Measurements from ENCODE around the gene CANT1.
"Not testable (repeated sequence)": the region's sequence is repeated elsewhere in the genome, so short reads cannot be mapped to it uniquely, and the experiment has no call there.

CANT1 gene

DNA sequence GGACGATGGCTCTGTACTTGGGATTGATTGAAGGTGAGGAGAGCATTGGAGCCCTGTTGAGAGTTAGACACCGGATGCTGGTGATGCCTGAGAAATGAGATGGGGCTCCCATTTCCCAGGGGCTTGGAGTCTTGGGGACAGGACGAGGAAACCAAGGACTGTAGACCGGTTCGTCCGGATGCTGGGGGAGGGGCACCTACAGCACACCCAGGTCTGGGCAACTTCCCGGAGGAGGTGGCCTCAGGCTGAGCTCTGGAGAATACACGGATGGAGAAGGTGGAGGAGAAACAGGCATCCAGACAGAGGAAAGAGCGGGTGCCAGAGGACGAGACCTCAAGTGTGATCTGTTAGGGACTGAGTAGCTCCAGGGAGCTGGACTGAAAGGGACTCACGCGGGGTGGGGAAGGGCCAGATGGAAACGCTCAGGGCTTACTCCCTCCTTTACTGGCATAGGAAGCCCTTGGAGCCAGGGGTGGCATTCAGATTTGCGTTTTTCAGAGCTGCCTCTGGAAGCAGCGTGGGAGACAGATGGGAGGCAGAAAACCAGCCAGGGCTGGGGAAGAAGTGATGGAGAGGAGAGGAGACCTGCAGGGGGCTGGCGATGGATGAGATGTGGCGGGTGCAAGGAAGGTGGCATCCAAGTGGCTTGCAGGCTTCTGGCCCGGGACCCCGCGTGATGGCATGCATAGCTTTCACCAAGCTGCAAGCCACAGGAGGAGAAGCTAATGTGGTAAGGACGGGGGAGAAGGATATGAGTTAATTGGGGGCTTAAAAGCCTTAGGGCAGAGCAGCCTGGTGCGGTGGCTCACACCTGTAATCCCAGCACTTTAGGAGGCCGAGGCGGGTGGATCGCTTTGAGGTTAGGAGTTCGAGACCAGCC is 22.7 kb upstream of the CANT1 start:
- TF ChIP-seq CTCF (IDR thresholded peaks at IDR 0.05), result no peak
- TF ChIP-seq ZFX (IDR thresholded peaks at IDR 0.05; ENCODE audit: borderline replicate concordance), result no peak
- no peak overlapping the region for H3K27ac ChIP-seq

- H3K27ac ChIP-seq, result not testable (repeated sequence)
These were observed 21.1 kb upstream of the CANT1 start for GRCh38 chr17:79030636-79031035.

GRCh38 chr17:79029327-79030009 is 19.9 kb upstream of the CANT1 start:
- TF ChIP-seq CTCF (IDR thresholded peaks at IDR 0.05) (no peak), ZFX (IDR thresholded peaks at IDR 0.05; ENCODE audit: borderline replicate concordance) (no peak)
- H3K27ac ChIP-seq, result no peak overlapping the region

DNA sequence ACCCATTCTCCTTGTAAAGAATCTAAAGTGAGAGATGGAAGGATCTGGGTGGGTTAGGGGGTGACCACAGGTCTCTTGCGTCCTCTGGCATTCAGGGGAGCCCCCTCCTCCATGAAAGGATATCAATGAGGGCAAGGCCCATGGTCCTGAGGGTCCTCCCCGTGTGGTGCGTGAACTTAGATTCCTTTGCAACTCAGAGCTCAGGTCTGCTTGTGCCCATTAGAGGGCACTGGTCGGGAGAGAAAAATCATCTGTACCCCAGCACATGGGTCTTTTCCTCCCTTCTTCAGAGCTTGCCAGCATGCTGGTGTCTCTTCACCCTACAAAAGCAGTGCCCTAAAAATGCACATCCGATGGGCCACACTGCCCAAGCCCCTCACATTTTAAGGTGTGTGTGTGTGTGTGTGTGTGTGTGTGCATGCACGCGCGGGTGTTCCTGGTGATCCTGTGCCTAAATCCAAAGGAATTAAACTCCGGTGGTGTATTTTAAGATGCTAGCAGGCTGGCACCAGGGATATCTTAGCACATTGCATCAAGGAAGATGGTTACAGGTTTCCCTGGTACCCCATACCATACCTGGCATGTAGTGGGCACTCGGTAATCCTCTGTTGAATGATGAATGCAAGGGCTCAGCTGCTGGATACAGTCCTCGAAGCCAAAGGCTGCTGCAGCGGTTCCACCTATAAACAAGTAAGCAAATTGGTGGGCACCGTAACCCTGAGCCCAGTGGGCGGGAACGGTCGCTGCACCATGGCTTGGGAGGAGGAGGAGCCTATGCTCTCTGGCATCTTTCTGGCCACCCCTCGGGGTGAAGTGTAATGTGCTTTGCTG is 19.1 kb upstream of the CANT1 start:
- no peak overlapping the region for H3K27ac ChIP-seq
- TF ChIP-seq CTCF (IDR thresholded peaks at IDR 0.05) (peak; percentile 52), ZFX (IDR thresholded peaks at IDR 0.05; ENCODE audit: borderline replicate concordance) (no peak)

GRCh38 chr17:79027925-79028491 is 18.4 kb upstream of the CANT1 start:
- no peak overlapping the region for H3K27ac ChIP-seq
- TF ChIP-seq ZFX (IDR thresholded peaks at IDR 0.05; ENCODE audit: borderline replicate concordance) (no peak), CTCF (IDR thresholded peaks at IDR 0.05) (no peak)

DNA sequence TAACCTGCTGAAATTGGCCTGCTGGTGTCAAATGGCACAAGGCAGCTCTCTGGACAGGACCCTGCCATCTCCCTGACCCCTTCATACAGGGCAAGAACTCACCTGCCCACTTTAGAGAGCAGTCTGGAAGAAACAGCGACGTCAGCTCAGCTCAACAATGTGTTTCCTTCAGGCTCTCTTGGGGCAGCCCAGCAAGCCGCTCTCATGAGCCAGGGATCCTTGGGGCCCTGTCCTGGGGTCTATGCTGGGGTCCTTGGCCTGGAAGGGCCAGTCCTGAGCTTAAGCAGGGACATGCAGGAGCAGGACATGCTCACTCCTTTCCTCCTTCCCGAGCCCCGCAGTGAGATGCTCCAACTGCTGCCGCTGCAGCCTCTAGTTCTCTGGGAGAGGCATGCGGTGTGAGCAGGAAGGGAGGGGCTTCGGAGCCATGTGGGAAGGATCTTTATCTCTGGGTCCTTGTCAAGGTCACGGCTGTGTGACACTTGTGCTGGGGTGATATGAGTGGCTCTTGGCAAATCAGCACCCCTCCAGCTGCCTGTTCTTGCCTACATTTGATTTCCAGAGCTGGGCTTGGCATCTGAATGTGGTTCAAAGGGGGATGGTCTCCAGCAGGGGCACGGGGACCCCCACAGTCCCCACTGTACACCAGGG is 17.8 kb upstream of the CANT1 start:
- no peak for TF ChIP-seq ZFX (IDR thresholded peaks at IDR 0.05; ENCODE audit: borderline replicate concordance)
- TF ChIP-seq CTCF (IDR thresholded peaks at IDR 0.05), result no peak
- peak overlapping the region; percentile 63 for H3K27ac ChIP-seq

Measured in 22Rv1 (cell line).